Keratinocyte (primary cell): ENCODE results near the gene PDX1. TPM values are rescaled to one million over a fixed set of nuclear protein-coding genes. Genes with fewer than 3 reads are reported as not detected.

Experiments
- DNase-seq: peaks from one replicate; pipeline ENCODE4 v3.0.0-alpha.2; 2011; ENCODE audit warnings: low read depth, missing footprints, low spot score
- FAIRE-seq: peaks from 2 replicates; lab custom pipeline; 2011; peaks lifted over from hg19 to GRCh38; lab: Jason Lieb, UNC
- H2AFZ ChIP-seq: 2 replicates; pipeline ENCODE4 v1.6.0; 2012; ENCODE audit warnings: low read length, control low read depth, inconsistent platforms; ENCODE audit not compliant: control insufficient read depth
- H3K27ac ChIP-seq: 2 replicates; pipeline ENCODE4 v1.5.1; 2011; ENCODE audit warnings: low read length; ENCODE audit not compliant: control insufficient read depth, insufficient read depth
- H3K27me3 ChIP-seq: 3 replicates; pipeline ENCODE4 v1.6.0; 2011; ENCODE audit warnings: low read length; ENCODE audit not compliant: control insufficient read depth, insufficient read depth; ENCODE audit errors: extremely low read depth
- H3K36me3 ChIP-seq, 2 experiments: 2 replicates in 1 of 2; 3 replicates in 1 of 2; pipeline ENCODE4 v1.5.1; 2011; ENCODE audit warnings: low read length in 2 of 2, mild to moderate bottlenecking in 1 of 2; ENCODE audit not compliant: control insufficient read depth in 2 of 2, insufficient read depth in 2 of 2; ENCODE audit errors: extremely low read depth in 1 of 2
- H3K4me1 ChIP-seq: 3 replicates; pipeline ENCODE4 v1.5.1; 2011; ENCODE audit warnings: low read length; ENCODE audit not compliant: control insufficient read depth, insufficient read depth; ENCODE audit errors: extremely low read depth
- H3K4me2 ChIP-seq: 3 replicates; pipeline ENCODE4 v1.6.0; 2011; ENCODE audit warnings: low read depth, low read length; ENCODE audit not compliant: control insufficient read depth, insufficient read depth; ENCODE audit errors: extremely low read depth
- H3K4me3 ChIP-seq, 3 experiments: fragments of 200-600 bp in 1 of 3; sonication (generic) in 1 of 3; 2 replicates in 2 of 3; 3 replicates in 1 of 3; pipeline ENCODE4 v1.5.1; 2011 to 2016; ENCODE audit warnings: low read length in 3 of 3, mild to moderate bottlenecking in 3 of 3, control low read depth in 2 of 3, inconsistent platforms in 1 of 3, low read depth in 1 of 3, mixed read lengths in 1 of 3, mixed run types in 1 of 3, moderate library complexity in 1 of 3; ENCODE audit not compliant: control insufficient read depth in 2 of 3, insufficient read depth in 2 of 3; ENCODE audit errors: extremely low read depth in 1 of 3
- H3K79me2 ChIP-seq: 2 replicates; pipeline ENCODE4 v1.6.0; 2012; ENCODE audit warnings: low read length; ENCODE audit not compliant: control insufficient read depth, insufficient read depth
- H3K9ac ChIP-seq: 3 replicates; pipeline ENCODE4 v1.6.0; 2011; ENCODE audit warnings: low read length; ENCODE audit not compliant: control insufficient read depth, insufficient read depth; ENCODE audit errors: extremely low read depth
- H3K9me1 ChIP-seq: 3 replicates; pipeline ENCODE4 v1.6.0; 2011; ENCODE audit warnings: low read length; ENCODE audit not compliant: control insufficient read depth, insufficient read depth; ENCODE audit errors: extremely low read depth
- H3K9me3 ChIP-seq: 2 replicates; pipeline ENCODE4 v1.5.1; 2012; ENCODE audit warnings: low read depth, low read length; ENCODE audit not compliant: control insufficient read depth
- H4K20me1 ChIP-seq: 3 replicates; pipeline ENCODE4 v1.6.0; 2011; ENCODE audit warnings: low read length; ENCODE audit not compliant: control insufficient read depth, insufficient read depth; ENCODE audit errors: extremely low read depth
- EZH2 ChIP-seq: IDR thresholded peaks from one replicate; pipeline ENCODE4 v1.6.1; 2012; ENCODE audit warnings: inconsistent platforms, mild to moderate bottlenecking, low read length, moderate library complexity
- dilution Hi-C: fragments of 300-500 bp; cut with MboI; formaldehyde crosslinking; loops from one replicate; pipeline ENCODE4 v1.7.0; 2020; ENCODE audit warnings: low sequenced_read_pairs; ENCODE audit not compliant: extremely low pct_ligation_motif_present
- polyA plus RNA-seq, 5 experiments: library from polyadenylated mRNA; depleted of rRNA in 3 of 5; stranded (reverse) in 3 of 5; stranded (forward) in 1 of 5; unstranded in 1 of 5; fragments of >200 nt; gene quantifications; 1 replicate in 1 of 5; 2 replicates in 3 of 5; 3 replicates in 1 of 5; pipeline versions ENCODE4 v1.2.1 to v1.2.3, GENCODE V29; 2011 to 2012; ENCODE audit warnings: missing spikeins in 2 of 5, low read depth in 1 of 5, low replicate concordance in 1 of 5
- TF ChIP-seq, protein P1 (sequence below), 3 experiments: IDR thresholded peaks in 1 of 3; conservative IDR thresholded peaks in 1 of 3; optimal IDR thresholded peaks in 1 of 3; 2 replicates in 2 of 3; 3 replicates in 1 of 3; pipeline versions ENCODE3 to v1.5.1; 2011; ENCODE audit warnings: low read length in 3 of 3, mild to moderate bottlenecking in 3 of 3, moderate library complexity in 2 of 3, control low read depth in 1 of 3, inconsistent platforms in 1 of 3; ENCODE audit not compliant: insufficient read depth in 2 of 3; ENCODE audit errors: extremely low read depth in 1 of 3

PDX1 gene
- polyA plus RNA-seq, 1 donor (not counting 4 experiments of a cell fraction or from before 2014, with no cell fraction given): not detected

DNA sequence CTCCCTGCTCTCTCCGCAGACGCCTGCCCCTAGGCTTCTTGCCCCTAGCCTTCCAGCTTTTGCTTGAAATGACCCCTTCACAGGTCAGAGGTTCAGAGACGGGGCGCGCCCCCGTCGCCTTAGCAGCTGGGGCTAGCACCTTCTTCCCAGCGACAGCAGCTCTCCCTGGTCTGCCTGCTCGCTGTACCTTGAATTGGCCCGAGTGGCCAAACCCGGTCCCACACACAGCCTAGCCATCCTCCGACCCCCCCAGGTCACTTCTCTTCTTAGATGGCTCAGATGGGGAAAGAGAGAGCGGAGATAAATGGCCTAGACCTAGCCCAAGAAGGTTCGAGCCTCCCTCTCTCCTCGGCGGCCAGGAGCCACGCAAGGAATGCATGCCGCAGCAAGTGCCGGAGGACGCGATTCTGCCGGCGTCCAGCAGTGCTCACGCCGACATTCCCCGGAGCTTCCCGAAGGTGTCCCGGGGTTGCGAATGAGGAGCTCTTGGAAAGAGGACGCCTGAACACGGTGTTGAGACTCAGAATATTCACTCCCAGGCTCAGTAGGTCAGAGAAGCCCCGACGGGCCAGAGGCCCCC, 48.0 kb downstream of the PDX1 start:
- Histone ChIP-seq H2AFZ (no peak overlapping the region), H3K9ac (no peak overlapping the region), H3K27me3 (peaks cover 88% of the 10 kb centered on the region), H3K36me3 (no peaks in the 10 kb centered on the region), H3K4me3 (no peak overlapping the region), H4K20me1 (no peaks in the 10 kb centered on the region), H3K9me3 (no peaks in the 10 kb centered on the region), H3K27ac (no peak overlapping the region), H3K4me2 (no peak overlapping the region), H3K4me1 (no peaks in the 10 kb centered on the region), H3K79me2 (no peaks in the 10 kb centered on the region), H3K9me1 (no peaks in the 10 kb centered on the region)
- FAIRE-seq (no peak), DNase-seq (no peak)
- peak; percentile 80 for TF ChIP-seq EZH2
- TF ChIP-seq, protein P1, sequence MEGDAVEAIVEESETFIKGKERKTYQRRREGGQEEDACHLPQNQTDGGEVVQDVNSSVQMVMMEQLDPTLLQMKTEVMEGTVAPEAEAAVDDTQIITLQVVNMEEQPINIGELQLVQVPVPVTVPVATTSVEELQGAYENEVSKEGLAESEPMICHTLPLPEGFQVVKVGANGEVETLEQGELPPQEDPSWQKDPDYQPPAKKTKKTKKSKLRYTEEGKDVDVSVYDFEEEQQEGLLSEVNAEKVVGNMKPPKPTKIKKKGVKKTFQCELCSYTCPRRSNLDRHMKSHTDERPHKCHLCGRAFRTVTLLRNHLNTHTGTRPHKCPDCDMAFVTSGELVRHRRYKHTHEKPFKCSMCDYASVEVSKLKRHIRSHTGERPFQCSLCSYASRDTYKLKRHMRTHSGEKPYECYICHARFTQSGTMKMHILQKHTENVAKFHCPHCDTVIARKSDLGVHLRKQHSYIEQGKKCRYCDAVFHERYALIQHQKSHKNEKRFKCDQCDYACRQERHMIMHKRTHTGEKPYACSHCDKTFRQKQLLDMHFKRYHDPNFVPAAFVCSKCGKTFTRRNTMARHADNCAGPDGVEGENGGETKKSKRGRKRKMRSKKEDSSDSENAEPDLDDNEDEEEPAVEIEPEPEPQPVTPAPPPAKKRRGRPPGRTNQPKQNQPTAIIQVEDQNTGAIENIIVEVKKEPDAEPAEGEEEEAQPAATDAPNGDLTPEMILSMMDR (optimal IDR thresholded peaks at IDR 0.05 in 1 of 3, IDR thresholded peaks at IDR 0.05 in 1 of 3, conservative IDR thresholded peaks at IDR 0.05 in 1 of 3; ENCODE audit: extremely low read depth in 1 of 3, insufficient read depth in 2 of 3, low read length in 3 of 3): no peak
- dilution Hi-C loops: loop anchor here (25.0 kb wide), 1 partner anchor 131 kb away; no protein-coding TSS in a partner anchor

DNA sequence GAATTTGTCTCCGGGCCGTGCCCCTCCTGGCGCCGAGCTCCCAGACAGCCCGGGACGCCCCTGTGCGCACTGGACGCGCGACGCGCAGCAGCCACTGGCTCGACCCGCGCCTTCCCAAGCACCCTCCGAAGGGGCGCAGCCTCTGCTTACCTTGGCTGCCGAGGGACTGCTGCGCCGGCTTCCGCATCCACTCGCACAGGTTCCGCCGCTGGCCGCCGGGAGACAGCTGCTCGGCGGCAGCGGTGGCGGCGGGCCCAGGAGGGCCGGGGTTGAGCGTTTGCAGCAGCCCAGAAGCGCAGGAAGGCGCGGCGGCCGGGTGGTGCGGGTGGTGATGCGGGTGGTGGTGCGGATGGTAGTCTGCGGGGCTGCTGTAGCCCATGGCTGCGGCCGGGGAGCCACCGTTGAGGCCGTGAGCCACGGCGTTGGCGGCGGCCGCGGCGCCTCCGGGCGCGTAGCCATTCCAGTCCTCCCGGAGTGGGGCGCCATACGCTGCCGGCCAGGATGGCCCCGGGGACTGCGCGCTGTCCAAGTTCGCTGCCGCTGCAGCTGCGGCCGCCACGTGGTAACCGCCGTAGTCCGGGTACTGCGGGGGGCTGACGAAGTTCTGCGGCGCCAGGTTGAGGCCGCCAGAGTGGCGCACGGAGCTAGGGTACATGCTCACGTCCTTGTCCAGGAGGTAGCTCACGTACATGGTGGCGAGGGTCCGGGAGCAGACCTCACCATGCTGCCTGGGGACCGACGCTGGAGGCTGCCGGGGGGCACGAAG, 48.7 kb downstream of the PDX1 start:
- dilution Hi-C loops: loop anchor here (25.0 kb wide), 1 partner anchor 131 kb away; no protein-coding TSS in a partner anchor
- DNase-seq: no peak
- H3K36me3 ChIP-seq: no peaks in the 10 kb centered on the region
- H3K27ac ChIP-seq: no peak overlapping the region
- H3K4me1 ChIP-seq: no peaks in the 10 kb centered on the region
- no peaks in the 10 kb centered on the region for H3K79me2 ChIP-seq
- H3K9me1 ChIP-seq: no peaks in the 10 kb centered on the region
- H2AFZ ChIP-seq: no peak overlapping the region
- H4K20me1 ChIP-seq: no peaks in the 10 kb centered on the region
- H3K27me3 ChIP-seq: peaks cover 92% of the 10 kb centered on the region
- TF ChIP-seq, protein P1 (optimal IDR thresholded peaks at IDR 0.05 in 1 of 3, IDR thresholded peaks at IDR 0.05 in 1 of 3, conservative IDR thresholded peaks at IDR 0.05 in 1 of 3; ENCODE audit: extremely low read depth in 1 of 3, insufficient read depth in 2 of 3, low read length in 3 of 3): no peak
- peak; percentile 33 for TF ChIP-seq EZH2
- no peak overlapping the region for H3K9ac ChIP-seq
- no peaks in the 10 kb centered on the region for H3K9me3 ChIP-seq
- H3K4me3 ChIP-seq: no peak overlapping the region
- FAIRE-seq: no peak
- H3K4me2 ChIP-seq: peak overlapping the region; percentile 37
